ENCODE data around the gene C14orf180. TPM values are rescaled to one million over a fixed set of nuclear protein-coding genes. Genes with fewer than 3 reads are reported as not detected.

Gene C14orf180
- total and polyA plus RNA-seq, 2 of the 8 experiments (the other 6 are each of a cell fraction or from before 2014, with no cell fraction given), result not detected

- TF ChIP-seq POLR2AphosphoS5 (IDR thresholded peaks at IDR 0.05; ENCODE audit: low read depth, low read length), result no peak
- no peak for TF ChIP-seq JUN (IDR thresholded peaks at IDR 0.05; ENCODE audit: low read depth, low read length)
- no peak for TF ChIP-seq NANOG (IDR thresholded peaks at IDR 0.05; ENCODE audit: insufficient read depth, low read depth, low read length, poor library complexity, severe bottlenecking)
- no peak for TF ChIP-seq CTBP2 (IDR thresholded peaks at IDR 0.05; ENCODE audit: borderline replicate concordance, insufficient read depth, insufficient read length, low read length)
- TF ChIP-seq HDAC6 (IDR thresholded peaks at IDR 0.05; ENCODE audit: low read depth, low read length), result no peak
- no peak for TF ChIP-seq SUZ12 (IDR thresholded peaks at IDR 0.05; ENCODE audit: low read length)
Observed at GRCh38 chr14:104545942-104546501, 33.5 kb upstream of the C14orf180 start (continued).
